Measurements from ENCODE around the gene FUT8.

The FUT8 gene

GRCh38 chr14:65703996-65704395 lies 291.5 kb downstream of the FUT8 start:
- H3K79me1 ChIP-seq (ENCODE audit: low read depth, low read length): no peaks in the 10 kb centered on the region
- no peak overlapping the region for H3K4me3 ChIP-seq (ENCODE audit: low read length in 2 of 2)
- no CpG with 5 or more reads among the region's 4 CpGs for WGBS, 2 donors (ENCODE audit: extremely low coverage in 2 of 2, insufficient read length in 2 of 2, insufficient replicate concordance in 1 of 2)
- H2AK5ac ChIP-seq (ENCODE audit: low read depth, low read length): no peak overlapping the region
- no peaks in the 10 kb centered on the region for H3K27me3 ChIP-seq (ENCODE audit: control insufficient read depth in 3 of 3, insufficient read depth in 3 of 3, low read depth in 1 of 3, low read length in 3 of 3)
- H4K8ac ChIP-seq (ENCODE audit: low read depth, low read length): no peak overlapping the region
- H2AFZ ChIP-seq (ENCODE audit: low read length): no peak overlapping the region
- no peak overlapping the region for H3K4me2 ChIP-seq (ENCODE audit: insufficient read depth, low read length, poor library complexity, severe bottlenecking)
- H4K91ac ChIP-seq (ENCODE audit: low read depth, low read length, poor library complexity): no peak overlapping the region
- H3K4ac ChIP-seq (ENCODE audit: low read length): no peak overlapping the region
- no peak overlapping the region for H3K9ac ChIP-seq (ENCODE audit: low read depth, low read length, poor library complexity)
- H2BK12ac ChIP-seq (ENCODE audit: low read length): no peak overlapping the region
- no peak overlapping the region for H2BK120ac ChIP-seq (ENCODE audit: low read depth, low read length)
- no peak overlapping the region for H3K14ac ChIP-seq (ENCODE audit: low read length)
- H3K36me3 ChIP-seq (replicated peaks in 1 of 2; ENCODE audit: control insufficient read depth in 2 of 2, insufficient read depth in 2 of 2, low read length in 2 of 2): no peaks in the 10 kb centered on the region
- H3K18ac ChIP-seq (ENCODE audit: low read length): no peak overlapping the region
- peaks cover 0 to 2% of the 10 kb centered on the region in 2 donors for H3K9me3 ChIP-seq (replicated peaks in 1 of 2; ENCODE audit: control insufficient read depth in 2 of 2, insufficient read depth in 1 of 2, low read depth in 1 of 2, low read length in 2 of 2)
- no peak overlapping the region for H3K23ac ChIP-seq (ENCODE audit: low read depth, low read length, poor library complexity)
- no peak for DNase-seq (ENCODE audit: low spot score)
- H2BK5ac ChIP-seq (ENCODE audit: low read length): no peak overlapping the region
- no peak overlapping the region for H3K27ac ChIP-seq (replicated peaks; ENCODE audit: low read length)
- H3K4me1 ChIP-seq (ENCODE audit: control insufficient read depth in 2 of 2, insufficient read depth in 1 of 2, low read depth in 1 of 2, low read length in 2 of 2): peaks cover 0 to 2% of the 10 kb centered on the region in 2 donors
- no peak overlapping the region for H2BK15ac ChIP-seq (ENCODE audit: low read length)

- H3K4me3 ChIP-seq (ENCODE audit: low read length in 2 of 2): no peak overlapping the region
Measured at GRCh38 chr14:65704437-65704836, 291.9 kb downstream of the FUT8 start.

GRCh38 chr14:65704850-65705249 lies 292.3 kb downstream of the FUT8 start:
- H3K27me3 ChIP-seq (ENCODE audit: control insufficient read depth in 3 of 3, insufficient read depth in 3 of 3, low read depth in 1 of 3, low read length in 3 of 3): no peaks in the 10 kb centered on the region
- no peak for DNase-seq (ENCODE audit: low spot score)
- H2BK5ac ChIP-seq (ENCODE audit: low read length): no peak overlapping the region
- H3K79me1 ChIP-seq (ENCODE audit: low read depth, low read length): no peaks in the 10 kb centered on the region
- no peaks in the 10 kb centered on the region for H3K36me3 ChIP-seq (replicated peaks in 1 of 2; ENCODE audit: control insufficient read depth in 2 of 2, insufficient read depth in 2 of 2, low read length in 2 of 2)
- H4K8ac ChIP-seq (ENCODE audit: low read depth, low read length): no peak overlapping the region
- H2BK15ac ChIP-seq (ENCODE audit: low read length): no peak overlapping the region
- H2AK5ac ChIP-seq (ENCODE audit: low read depth, low read length): no peak overlapping the region
- H3K23ac ChIP-seq (ENCODE audit: low read depth, low read length, poor library complexity): no peak overlapping the region
- no peak overlapping the region for H3K4ac ChIP-seq (ENCODE audit: low read length)
- H3K4me2 ChIP-seq (ENCODE audit: insufficient read depth, low read length, poor library complexity, severe bottlenecking): no peak overlapping the region
- H2AFZ ChIP-seq (ENCODE audit: low read length): no peak overlapping the region
- H3K27ac ChIP-seq (replicated peaks; ENCODE audit: low read length): no peak overlapping the region
- H2BK12ac ChIP-seq (ENCODE audit: low read length): no peak overlapping the region
- no peak overlapping the region for H2BK120ac ChIP-seq (ENCODE audit: low read depth, low read length)
- no peak overlapping the region for H3K18ac ChIP-seq (ENCODE audit: low read length)
- H3K14ac ChIP-seq (ENCODE audit: low read length): no peak overlapping the region
- no peak overlapping the region for H3K4me3 ChIP-seq (ENCODE audit: low read length in 2 of 2)
- H3K4me1 ChIP-seq (ENCODE audit: control insufficient read depth in 2 of 2, insufficient read depth in 1 of 2, low read depth in 1 of 2, low read length in 2 of 2): peaks cover 0 to 2% of the 10 kb centered on the region in 2 donors
- no peak overlapping the region for H3K9ac ChIP-seq (ENCODE audit: low read depth, low read length, poor library complexity)
- peaks cover 0 to 2% of the 10 kb centered on the region in 2 donors for H3K9me3 ChIP-seq (replicated peaks in 1 of 2; ENCODE audit: control insufficient read depth in 2 of 2, insufficient read depth in 1 of 2, low read depth in 1 of 2, low read length in 2 of 2)
- H4K91ac ChIP-seq (ENCODE audit: low read depth, low read length, poor library complexity): no peak overlapping the region

More at GRCh38 chr14:65704437-65704836, 291.9 kb downstream of the FUT8 start:
- no peak overlapping the region for H2AK5ac ChIP-seq (ENCODE audit: low read depth, low read length)
- no peak overlapping the region for H2BK15ac ChIP-seq (ENCODE audit: low read length)
- no peak overlapping the region for H4K91ac ChIP-seq (ENCODE audit: low read depth, low read length, poor library complexity)
- H3K36me3 ChIP-seq (replicated peaks in 1 of 2; ENCODE audit: control insufficient read depth in 2 of 2, insufficient read depth in 2 of 2, low read length in 2 of 2): no peaks in the 10 kb centered on the region
- no peak overlapping the region for H3K4me2 ChIP-seq (ENCODE audit: insufficient read depth, low read length, poor library complexity, severe bottlenecking)
- no peak overlapping the region for H3K9ac ChIP-seq (ENCODE audit: low read depth, low read length, poor library complexity)
- H3K9me3 ChIP-seq (replicated peaks in 1 of 2; ENCODE audit: control insufficient read depth in 2 of 2, insufficient read depth in 1 of 2, low read depth in 1 of 2, low read length in 2 of 2): peaks cover 0 to 2% of the 10 kb centered on the region in 2 donors
- H3K4ac ChIP-seq (ENCODE audit: low read length): no peak overlapping the region
- H3K79me1 ChIP-seq (ENCODE audit: low read depth, low read length): no peaks in the 10 kb centered on the region
- peaks cover 0 to 2% of the 10 kb centered on the region in 2 donors for H3K4me1 ChIP-seq (ENCODE audit: control insufficient read depth in 2 of 2, insufficient read depth in 1 of 2, low read depth in 1 of 2, low read length in 2 of 2)
- no peak overlapping the region for H2AFZ ChIP-seq (ENCODE audit: low read length)
- H4K8ac ChIP-seq (ENCODE audit: low read depth, low read length): no peak overlapping the region
- DNase-seq (ENCODE audit: low spot score): no peak
- H3K14ac ChIP-seq (ENCODE audit: low read length): no peak overlapping the region
- H3K27me3 ChIP-seq (ENCODE audit: control insufficient read depth in 3 of 3, insufficient read depth in 3 of 3, low read depth in 1 of 3, low read length in 3 of 3): no peaks in the 10 kb centered on the region
- no peak overlapping the region for H3K18ac ChIP-seq (ENCODE audit: low read length)
- no peak overlapping the region for H3K23ac ChIP-seq (ENCODE audit: low read depth, low read length, poor library complexity)
- no peak overlapping the region for H2BK12ac ChIP-seq (ENCODE audit: low read length)
- H2BK120ac ChIP-seq (ENCODE audit: low read depth, low read length): no peak overlapping the region
- H3K27ac ChIP-seq (replicated peaks; ENCODE audit: low read length): no peak overlapping the region
- no peak overlapping the region for H2BK5ac ChIP-seq (ENCODE audit: low read length)
- WGBS, 2 donors (ENCODE audit: extremely low coverage in 2 of 2, insufficient read length in 2 of 2, insufficient replicate concordance in 1 of 2): no CpG with 5 or more reads among the region's 2 CpGs

GRCh38 chr14:65709576-65709975 lies 297.0 kb downstream of the FUT8 start:
- H3K27me3 ChIP-seq (ENCODE audit: control insufficient read depth in 3 of 3, insufficient read depth in 3 of 3, low read depth in 1 of 3, low read length in 3 of 3): no peaks in the 10 kb centered on the region
- H3K9ac ChIP-seq (ENCODE audit: low read depth, low read length, poor library complexity): no peak overlapping the region
- no peak overlapping the region for H3K27ac ChIP-seq (replicated peaks; ENCODE audit: low read length)
- H3K9me3 ChIP-seq (replicated peaks in 1 of 2; ENCODE audit: control insufficient read depth in 2 of 2, insufficient read depth in 1 of 2, low read depth in 1 of 2, low read length in 2 of 2): peaks cover 2 to 4% of the 10 kb centered on the region in 2 donors
- H3K79me1 ChIP-seq (ENCODE audit: low read depth, low read length): no peaks in the 10 kb centered on the region
- H2AK5ac ChIP-seq (ENCODE audit: low read depth, low read length): no peak overlapping the region
- no peaks in the 10 kb centered on the region for H3K36me3 ChIP-seq (replicated peaks in 1 of 2; ENCODE audit: control insufficient read depth in 2 of 2, insufficient read depth in 2 of 2, low read length in 2 of 2)
- H3K4ac ChIP-seq (ENCODE audit: low read length): no peak overlapping the region
- H3K18ac ChIP-seq (ENCODE audit: low read length): no peak overlapping the region
- H2BK120ac ChIP-seq (ENCODE audit: low read depth, low read length): no peak overlapping the region
- no peak overlapping the region for H4K8ac ChIP-seq (ENCODE audit: low read depth, low read length)
- no peak overlapping the region for H2BK15ac ChIP-seq (ENCODE audit: low read length)
- H2AFZ ChIP-seq (ENCODE audit: low read length): no peak overlapping the region
- no peak overlapping the region for H3K23ac ChIP-seq (ENCODE audit: low read depth, low read length, poor library complexity)
- H4K91ac ChIP-seq (ENCODE audit: low read depth, low read length, poor library complexity): no peak overlapping the region
- H2BK12ac ChIP-seq (ENCODE audit: low read length): no peak overlapping the region
- no peak overlapping the region for H3K4me2 ChIP-seq (ENCODE audit: insufficient read depth, low read length, poor library complexity, severe bottlenecking)
- no peaks in the 10 kb centered on the region for H3K4me1 ChIP-seq (ENCODE audit: control insufficient read depth in 2 of 2, insufficient read depth in 1 of 2, low read depth in 1 of 2, low read length in 2 of 2)
- H3K4me3 ChIP-seq (ENCODE audit: low read length in 2 of 2): no peak overlapping the region
- WGBS, 2 donors (ENCODE audit: extremely low coverage in 2 of 2, insufficient read length in 2 of 2, insufficient replicate concordance in 1 of 2): no CpG with 5 or more reads among the region's 6 CpGs
- H2BK5ac ChIP-seq (ENCODE audit: low read length): no peak overlapping the region
- DNase-seq (ENCODE audit: low spot score): no peak
- no peak overlapping the region for H3K14ac ChIP-seq (ENCODE audit: low read length)

All from neuronal stem cell (in vitro differentiated cells).